T-helper 1 cell treated with Interleukin-12 subunit alpha and Interleukin-12 subunit beta and Interleukin-4 antibody, amounts not matched to agents 30 ng/mL and 1 ng/mL, for 36 hours (primary cell): ENCODE measurements around the gene EYA2. TPM values are rescaled to one million over a fixed set of nuclear protein-coding genes. Genes with fewer than 3 reads are reported as not detected.

ENCODE experiments used
- intact Hi-C: fragments of 100-400 bp; cut with micrococcal nuclease; formaldehyde crosslinking; loops from one replicate; pipeline ENCODE4 v1.15.1; 2024
- total RNA-seq: library from RNA; stranded (reverse); gene quantifications from 2 replicates; pipeline ENCODE4 v1.2.3, GENCODE V29; 2022

The EYA2 gene
- total RNA-seq, 1 donor from 2014 or later: not detected

GRCh38 chr20:47102629-47103028 lies 208.0 kb downstream of the EYA2 start:
- intact Hi-C loops: no loop called here

DNA sequence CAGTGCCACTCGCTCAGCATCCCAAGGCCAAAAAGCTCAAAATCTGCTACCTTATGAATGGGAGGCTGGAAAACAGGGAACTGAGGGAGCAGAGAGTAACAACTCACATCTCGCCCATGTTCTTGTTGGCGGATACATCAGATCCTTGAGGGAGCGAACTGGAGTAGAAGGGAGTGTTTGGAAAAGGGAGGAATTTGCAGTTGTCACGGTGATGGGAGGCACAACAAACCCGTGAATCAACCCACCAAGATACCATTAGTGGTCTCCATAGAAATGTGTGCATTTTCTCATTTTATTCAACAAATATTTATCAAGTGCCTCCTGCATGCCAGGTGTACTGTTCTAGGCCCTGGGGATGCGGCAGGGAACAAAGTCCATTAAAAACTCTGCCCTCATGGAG lies 212.1 kb downstream of the EYA2 start:
- intact Hi-C loops: no loop called here

GRCh38 chr20:47108994-47109393 lies 214.4 kb downstream of the EYA2 start:
- intact Hi-C loops: no loop called here

DNA sequence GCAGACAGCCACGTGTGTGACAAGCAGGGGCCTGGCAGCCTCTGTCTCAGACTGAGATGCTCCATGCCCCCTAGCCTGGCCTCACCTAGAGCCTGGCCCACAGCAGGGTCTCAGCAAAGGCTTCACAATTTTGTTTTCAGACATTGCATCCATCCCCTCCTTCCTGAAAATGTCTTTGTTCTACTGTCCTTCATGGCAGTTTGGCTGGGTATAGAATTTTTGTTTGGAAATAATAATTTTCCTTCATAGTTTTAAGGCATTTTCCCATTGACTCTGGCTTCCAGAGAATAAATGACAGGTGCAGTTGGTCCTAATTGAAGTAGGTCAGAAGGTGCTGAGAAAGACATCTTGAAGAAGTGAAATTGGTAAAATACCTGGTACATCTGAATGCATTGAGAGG lies 216.2 kb downstream of the EYA2 start:
- intact Hi-C loops: no loop called here

DNA sequence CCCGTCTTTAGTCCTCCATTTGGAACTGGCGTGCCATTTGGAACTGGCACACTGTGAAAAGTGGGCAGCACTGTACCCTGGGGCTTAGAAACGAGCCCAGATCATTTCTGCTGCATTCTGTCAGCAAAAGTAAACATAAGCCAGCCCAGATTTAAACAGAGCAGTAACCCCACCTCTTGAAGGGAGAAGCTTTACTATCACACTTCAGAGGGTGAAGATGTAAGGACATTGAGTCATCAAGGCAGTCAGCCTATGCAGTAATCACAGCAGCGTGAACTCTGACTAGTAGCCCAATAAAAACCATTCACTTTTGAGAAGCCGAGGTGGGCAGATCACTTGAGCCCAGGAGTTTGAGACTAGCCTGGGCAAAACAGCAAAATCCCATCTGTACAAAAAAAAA lies 216.9 kb downstream of the EYA2 start:
- intact Hi-C loops: no loop called here

- intact Hi-C loops: no loop called here
Observed at GRCh38 chr20:47113362-47114109, 218.9 kb downstream of the EYA2 start.

- intact Hi-C loops: no loop called here
Observed at GRCh38 chr20:47115694-47116093, 221.1 kb downstream of the EYA2 start.

DNA sequence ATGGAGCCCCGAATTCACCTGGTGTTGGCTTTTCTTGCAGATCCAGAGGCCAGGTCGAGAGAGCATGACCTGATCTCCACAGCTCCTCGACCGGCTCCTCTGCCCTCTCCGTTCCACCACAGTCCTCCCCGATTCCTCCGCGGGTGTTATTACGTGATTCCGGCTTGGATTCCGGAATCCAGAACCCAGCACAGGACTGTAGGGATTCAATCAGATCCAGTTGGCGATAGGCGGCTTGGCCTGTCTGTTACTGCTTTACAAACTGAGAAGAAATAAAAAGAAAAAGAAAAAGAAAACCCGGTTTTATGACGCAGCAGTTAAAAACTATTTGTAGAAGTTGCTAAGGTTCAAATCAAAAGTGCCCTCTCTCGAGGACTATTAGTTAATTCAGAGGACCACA lies 222.7 kb downstream of the EYA2 start:
- intact Hi-C loops: no loop called here

DNA sequence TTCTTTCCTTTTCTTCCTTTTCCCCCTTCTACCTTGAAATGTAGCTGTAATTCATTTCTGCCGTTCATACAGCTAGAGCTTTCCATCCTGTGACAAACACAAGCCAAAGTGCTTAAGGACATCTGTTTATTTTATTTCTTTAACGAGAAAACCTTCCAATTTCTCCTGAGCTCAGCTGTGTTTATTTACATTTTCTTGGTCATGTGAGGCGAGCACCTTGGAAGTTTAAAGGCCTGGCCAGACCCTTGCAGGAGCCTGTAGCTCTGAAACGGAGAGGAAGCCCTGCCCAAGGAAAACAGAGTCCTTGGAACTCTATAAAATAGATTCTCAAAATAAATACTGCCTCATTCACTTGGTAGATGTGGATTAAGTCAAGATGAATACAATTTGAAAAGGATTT lies 223.1 kb downstream of the EYA2 start:
- intact Hi-C loops: no loop called here

- intact Hi-C loops: no loop called here
Observed at GRCh38 chr20:47118206-47118605, 223.6 kb downstream of the EYA2 start.

GRCh38 chr20:47118641-47119040 lies 224.0 kb downstream of the EYA2 start:
- intact Hi-C loops: no loop called here

- intact Hi-C loops: no loop called here
Observed at GRCh38 chr20:47120346-47120936, 225.8 kb downstream of the EYA2 start.

DNA sequence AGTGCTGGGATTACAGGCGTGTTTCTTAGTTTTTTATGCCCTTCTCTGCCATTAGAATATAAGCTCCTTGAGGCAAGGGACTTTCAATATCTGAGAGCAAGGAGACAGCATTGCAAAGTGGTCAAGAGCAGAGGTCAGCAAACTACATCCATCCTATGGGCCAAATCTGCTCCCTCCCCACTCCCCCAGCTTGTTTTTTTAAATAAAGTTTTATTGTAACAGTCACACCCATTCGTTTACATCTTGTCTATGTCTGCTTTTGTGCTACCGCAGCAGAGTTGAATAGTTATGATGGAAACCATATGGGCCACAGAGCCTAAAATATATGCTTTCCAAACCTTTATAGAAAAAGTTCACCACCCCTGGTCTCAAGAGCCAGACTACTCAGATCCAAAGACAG lies 227.9 kb downstream of the EYA2 start:
- intact Hi-C loops: no loop called here

DNA sequence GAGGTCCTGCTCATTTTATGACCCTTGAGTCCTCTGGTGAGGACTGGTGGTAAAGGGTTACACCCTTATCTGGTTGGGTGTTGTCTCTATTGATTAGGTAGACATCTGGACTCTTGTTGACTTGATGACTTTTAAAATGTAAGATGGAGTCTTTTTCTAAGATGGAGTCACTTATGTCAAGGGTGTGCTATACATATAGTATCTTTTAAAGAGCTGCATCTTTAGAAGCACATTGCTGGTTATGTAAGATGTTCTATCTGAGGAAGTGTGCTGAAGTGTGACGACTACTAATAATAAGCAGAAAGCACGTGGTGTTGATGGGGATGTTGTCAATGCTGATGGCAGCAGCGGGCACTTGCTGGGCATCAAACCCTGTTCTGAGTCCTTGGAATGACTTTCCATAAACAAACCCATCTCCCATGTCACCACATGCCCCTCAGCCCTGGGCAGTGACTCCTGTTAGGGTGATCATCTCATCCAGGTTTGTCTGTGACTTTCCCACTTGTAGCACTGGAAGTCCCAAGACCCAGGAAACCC lies 229.6 kb downstream of the EYA2 start:
- intact Hi-C loops: no loop called here

- intact Hi-C loops: no loop called here
Observed at GRCh38 chr20:47125508-47125757, 230.8 kb downstream of the EYA2 start.

DNA sequence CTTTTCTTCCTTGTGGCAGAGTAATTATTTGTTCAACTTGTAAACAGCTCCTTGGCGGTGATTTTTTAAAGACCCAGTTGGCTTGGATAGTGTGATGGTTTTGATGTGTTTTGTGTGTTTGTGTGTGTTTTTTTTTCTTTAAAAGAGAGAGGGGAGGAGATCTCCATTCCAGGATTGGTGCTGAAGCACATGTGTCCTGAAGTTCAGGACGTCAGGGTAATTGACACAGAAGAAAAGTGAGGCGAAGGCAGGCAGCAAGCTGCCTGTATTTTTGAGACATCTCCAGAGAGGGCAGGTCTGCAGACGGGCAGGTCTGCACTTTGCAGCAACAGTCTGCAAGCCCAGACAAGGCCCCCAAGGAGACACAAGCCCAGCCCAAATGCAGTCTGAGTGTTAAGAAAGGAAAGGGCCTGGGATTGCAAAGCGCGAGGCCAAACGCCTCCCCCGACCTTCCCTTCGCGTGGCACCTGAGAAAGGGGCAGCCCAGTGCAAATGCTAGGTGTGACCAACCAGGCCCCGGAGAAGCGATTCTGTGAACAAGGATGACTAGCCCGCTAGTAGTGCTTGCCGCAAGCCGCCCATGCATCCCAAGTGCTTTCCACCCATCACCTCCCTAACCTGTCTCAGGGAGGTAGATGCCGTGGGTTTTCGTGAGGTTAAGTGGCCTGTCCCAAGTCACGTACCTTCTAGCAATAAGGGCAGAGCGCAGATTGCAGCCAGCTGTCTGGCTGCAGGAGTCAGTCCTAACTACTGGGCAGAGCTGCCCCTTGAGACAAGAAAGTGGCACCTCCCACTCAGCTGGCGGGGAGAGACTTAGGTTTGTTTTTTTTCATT lies 231.3 kb downstream of the EYA2 start:
- intact Hi-C loops: no loop called here

DNA sequence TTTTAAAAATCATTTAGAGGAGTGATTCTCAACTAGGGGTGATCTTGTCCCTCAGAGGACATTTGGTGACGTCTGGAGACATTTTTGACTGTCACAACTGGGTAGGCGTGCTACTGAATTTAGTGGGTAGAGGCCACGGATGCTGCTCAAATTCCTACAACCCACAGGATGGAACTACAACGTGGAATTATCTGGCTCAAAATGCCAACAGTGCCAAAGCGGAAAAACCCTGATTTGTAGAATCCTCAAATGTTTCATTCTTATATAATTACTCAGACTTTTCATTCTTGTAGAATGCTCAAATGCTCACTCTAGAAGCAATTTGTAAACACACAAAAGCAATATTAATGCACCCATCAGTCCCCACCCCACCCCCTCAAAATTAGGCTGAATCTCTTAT lies 232.1 kb downstream of the EYA2 start:
- intact Hi-C loops: no loop called here

- intact Hi-C loops: no loop called here
Observed at GRCh38 chr20:47127546-47127945, 232.9 kb downstream of the EYA2 start.

GRCh38 chr20:47127999-47128398 lies 233.4 kb downstream of the EYA2 start:
- intact Hi-C loops: no loop called here

DNA sequence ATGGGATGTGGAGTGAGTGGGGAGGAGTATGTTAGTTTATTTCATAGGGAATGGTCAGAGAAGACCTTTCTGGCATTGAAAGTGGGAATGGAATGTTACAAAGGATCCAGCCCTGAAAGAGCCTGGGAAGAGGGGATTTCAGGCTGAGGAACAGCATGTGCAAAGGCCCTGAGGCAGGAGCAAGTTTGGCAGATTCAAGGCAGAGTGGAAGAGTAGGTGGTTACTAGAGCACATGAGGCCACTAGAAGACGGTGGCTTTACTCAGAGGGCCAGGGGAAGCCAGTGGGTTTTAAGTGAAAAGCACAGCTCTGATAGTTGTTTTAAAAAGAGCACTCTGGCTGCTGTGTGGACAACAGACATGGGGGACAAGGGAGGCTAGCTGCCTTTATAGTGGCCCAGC lies 234.7 kb downstream of the EYA2 start:
- intact Hi-C loops: no loop called here

- intact Hi-C loops: no loop called here
Observed at GRCh38 chr20:47133809-47134456, 239.3 kb downstream of the EYA2 start.

- intact Hi-C loops: no loop called here
Observed at GRCh38 chr20:47136782-47137181, 242.1 kb downstream of the EYA2 start.
